Measurements from ENCODE around the gene MAPK1. TPM values are rescaled to one million over a fixed set of nuclear protein-coding genes. Genes with fewer than 3 reads are reported as not detected.
"Not testable (repeated sequence)": the region's sequence is repeated elsewhere in the genome, so short reads cannot be mapped to it uniquely, and the experiment has no call there.

The MAPK1 gene
- total and polyA plus RNA-seq, 5 donors, result 14.8 to 126 (median 123) TPM

DNA sequence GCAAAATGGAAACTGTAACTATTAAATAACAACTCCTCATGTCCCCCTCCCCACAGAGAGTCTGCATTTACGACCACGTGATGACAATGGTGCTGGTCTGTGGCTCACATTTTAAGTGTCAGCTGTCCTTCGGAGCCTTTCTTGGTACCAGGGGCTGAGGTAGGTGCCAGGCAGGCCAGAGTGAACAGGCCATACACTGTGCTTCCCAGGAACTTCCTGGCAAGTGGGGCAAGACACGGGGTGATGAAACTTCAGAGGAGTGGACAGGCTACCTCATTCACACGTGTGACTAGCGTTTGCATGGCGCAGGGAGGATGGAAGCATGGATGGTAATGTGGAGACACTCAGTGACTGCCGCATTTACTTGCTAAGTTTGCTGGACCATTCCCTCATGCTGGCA lies 121.5 kb downstream of the MAPK1 start:
- WGBS, result 80% methylated on average over 8 of the region's 8 CpGs

DNA sequence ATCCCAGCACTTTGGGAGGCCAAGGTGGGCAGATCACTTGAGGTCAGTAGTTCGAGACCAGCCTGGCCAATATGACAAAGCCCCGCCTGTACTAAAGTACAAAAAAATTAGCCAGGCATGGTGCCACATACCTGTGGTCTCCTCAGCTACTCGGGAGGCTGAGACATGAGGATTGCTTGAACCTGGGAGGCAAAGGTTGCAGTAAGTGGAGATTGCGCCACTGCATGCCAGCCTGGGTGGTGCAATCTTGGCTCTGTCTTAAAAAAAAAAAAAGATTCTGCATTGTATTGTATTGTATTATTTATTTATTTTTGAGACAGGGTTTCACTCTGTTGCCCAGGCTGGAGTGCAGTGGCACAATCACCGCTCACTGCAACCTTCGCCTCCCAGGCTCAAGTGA lies 122.5 kb downstream of the MAPK1 start:
- intact Hi-C loops (cut with DNase I); H3K9me3 ChIP-seq (ENCODE audit: control insufficient read depth, low read length); ATAC-seq; H3K27ac ChIP-seq (ENCODE audit: low read length); DNase-seq; H3K27me3 ChIP-seq (ENCODE audit: control insufficient read depth, insufficient read depth); H3K4me1 ChIP-seq (ENCODE audit: control insufficient read depth, insufficient read depth, low read length); H3K4me3 ChIP-seq (ENCODE audit: low read length): not testable (repeated sequence)
- 95% methylated on average over 6 of the region's 6 CpGs for WGBS

More for the DNA sequence above, 121.5 kb downstream of the MAPK1 start:
- no peak overlapping the region for H3K27ac ChIP-seq (ENCODE audit: low read length)
- intact Hi-C loops (cut with DNase I), result no loop called here
- no peak for DNase-seq
- no peaks in the 10 kb centered on the region for H3K4me1 ChIP-seq (ENCODE audit: control insufficient read depth, insufficient read depth, low read length)
- H3K27me3 ChIP-seq (ENCODE audit: control insufficient read depth, insufficient read depth), result no peaks in the 10 kb centered on the region
- ATAC-seq, result no peak
- H3K4me3 ChIP-seq (ENCODE audit: low read length), result no peak overlapping the region
- H3K9me3 ChIP-seq (ENCODE audit: control insufficient read depth, low read length), result no peaks in the 10 kb centered on the region

- intact Hi-C loops (cut with DNase I), result no loop called here
Observed at GRCh38 chr22:21741790-21742189, 125.7 kb downstream of the MAPK1 start.

GRCh38 chr22:21741059-21741458 lies 126.4 kb downstream of the MAPK1 start:
- WGBS, result 90% methylated on average over 10 of the region's 10 CpGs
- ATAC-seq, result no peak
- Histone ChIP-seq H3K27me3 (ENCODE audit: control insufficient read depth, insufficient read depth) (no peaks in the 10 kb centered on the region), H3K27ac (ENCODE audit: low read length) (no peak overlapping the region), H3K9me3 (ENCODE audit: control insufficient read depth, low read length) (no peaks in the 10 kb centered on the region), H3K4me3 (ENCODE audit: low read length) (no peak overlapping the region), H3K4me1 (ENCODE audit: control insufficient read depth, insufficient read depth, low read length) (no peaks in the 10 kb centered on the region)
- peak in 1 of 3 donors; percentile 29 for DNase-seq
- intact Hi-C loops (cut with DNase I), result no loop called here

More at GRCh38 chr22:21741790-21742189, 125.7 kb downstream of the MAPK1 start:
- Histone ChIP-seq H3K9me3 (ENCODE audit: control insufficient read depth, low read length) (no peaks in the 10 kb centered on the region), H3K27me3 (ENCODE audit: control insufficient read depth, insufficient read depth) (no peaks in the 10 kb centered on the region), H3K27ac (ENCODE audit: low read length) (no peak overlapping the region), H3K4me3 (ENCODE audit: low read length) (no peak overlapping the region), H3K4me1 (ENCODE audit: control insufficient read depth, insufficient read depth, low read length) (no peaks in the 10 kb centered on the region)
- ATAC-seq (no peak), DNase-seq (peak in 1 of 3 donors; percentile 17)
- WGBS, result 84% methylated on average over 6 of the region's 6 CpGs

DNA sequence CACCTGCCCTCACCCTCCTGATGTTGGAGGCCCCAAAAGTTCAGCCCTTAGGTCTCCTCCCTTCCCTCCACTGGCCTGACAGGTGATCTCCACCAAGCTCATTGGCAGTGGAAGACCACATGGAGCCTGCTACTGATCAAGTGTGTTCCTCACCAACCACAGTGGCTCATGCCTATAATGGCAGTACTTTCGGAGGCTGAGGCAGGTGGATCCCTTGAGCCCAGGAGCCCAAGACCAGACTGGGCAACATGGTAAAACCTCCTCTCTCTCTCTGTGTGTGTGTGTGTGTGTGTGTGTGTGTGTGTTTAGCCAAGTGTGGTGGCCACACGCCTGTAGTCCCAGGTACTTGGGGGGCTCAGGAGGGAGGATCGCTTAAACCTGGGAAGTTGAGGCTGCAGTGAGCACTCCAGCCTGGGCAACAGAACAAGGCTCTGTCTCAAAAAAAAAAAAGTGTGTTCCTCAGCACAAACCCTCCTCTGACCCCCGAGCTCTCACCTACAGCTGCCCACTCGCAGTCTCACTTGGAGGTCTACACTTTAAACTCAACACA lies 127.5 kb downstream of the MAPK1 start:
- Histone ChIP-seq H3K27ac (ENCODE audit: low read length) (no peak overlapping the region), H3K4me1 (ENCODE audit: control insufficient read depth, insufficient read depth, low read length) (no peaks in the 10 kb centered on the region), H3K4me3 (ENCODE audit: low read length) (no peak overlapping the region), H3K9me3 (ENCODE audit: control insufficient read depth, low read length) (no peaks in the 10 kb centered on the region), H3K27me3 (ENCODE audit: control insufficient read depth, insufficient read depth) (no peaks in the 10 kb centered on the region)
- 92% methylated on average over 5 of the region's 5 CpGs for WGBS
- ATAC-seq (no peak), DNase-seq (peak in 1 of 3 donors; percentile 14)
- intact Hi-C loops (cut with DNase I), result no loop called here

- DNase-seq (no peak), ATAC-seq (no peak)
- 59% methylated on average over 7 of the region's 7 CpGs for WGBS
- intact Hi-C loops (cut with DNase I), result no loop called here
- peaks cover 4% of the 10 kb centered on the region for H3K4me1 ChIP-seq (ENCODE audit: control insufficient read depth, insufficient read depth, low read length)
- H3K27ac ChIP-seq (ENCODE audit: low read length), result no peak overlapping the region
- H3K9me3 ChIP-seq (ENCODE audit: control insufficient read depth, low read length), result no peaks in the 10 kb centered on the region
- no peaks in the 10 kb centered on the region for H3K27me3 ChIP-seq (ENCODE audit: control insufficient read depth, insufficient read depth)
- H3K4me3 ChIP-seq (ENCODE audit: low read length), result no peak overlapping the region
Observed at GRCh38 chr22:21738966-21739365, 128.5 kb downstream of the MAPK1 start.

GRCh38 chr22:21738081-21738480 lies 129.4 kb downstream of the MAPK1 start:
- intact Hi-C loops (cut with DNase I), result no loop called here

DNA sequence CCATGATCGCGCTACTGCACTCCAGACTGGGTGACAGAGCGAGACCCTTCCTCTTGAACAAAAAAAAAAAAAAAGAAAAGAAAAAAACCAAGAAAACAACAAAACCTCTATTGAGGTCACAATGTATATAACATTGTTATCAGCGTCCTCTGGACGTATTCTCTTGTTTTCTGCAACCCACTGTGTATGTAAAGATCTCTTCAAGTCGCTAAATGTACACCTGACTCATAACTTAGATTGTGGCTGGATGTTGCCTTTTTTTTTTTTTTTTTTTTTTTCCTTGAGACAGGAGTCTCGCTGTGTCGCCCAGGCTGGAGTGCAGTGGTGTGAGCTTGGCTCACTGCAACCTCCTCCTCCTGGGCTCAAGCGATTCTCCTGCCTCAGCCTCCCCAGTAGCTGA lies 130.5 kb downstream of the MAPK1 start:
- ATAC-seq, result no peak
- Histone ChIP-seq H3K4me1 (ENCODE audit: control insufficient read depth, insufficient read depth, low read length) (peaks cover 4% of the 10 kb centered on the region), H3K27me3 (ENCODE audit: control insufficient read depth, insufficient read depth) (no peaks in the 10 kb centered on the region), H3K9me3 (ENCODE audit: control insufficient read depth, low read length) (no peaks in the 10 kb centered on the region), H3K27ac (ENCODE audit: low read length) (no peak overlapping the region), H3K4me3 (ENCODE audit: low read length) (no peak overlapping the region)
- DNase-seq, result peak in 1 of 3 donors; percentile 7
- intact Hi-C loops (cut with DNase I), result no loop called here
- WGBS, result 77% methylated on average over 9 of the region's 9 CpGs

More at GRCh38 chr22:21738081-21738480, 129.4 kb downstream of the MAPK1 start:
- Histone ChIP-seq H3K27me3 (ENCODE audit: control insufficient read depth, insufficient read depth) (no peaks in the 10 kb centered on the region), H3K9me3 (ENCODE audit: control insufficient read depth, low read length) (no peaks in the 10 kb centered on the region), H3K27ac (ENCODE audit: low read length) (no peak overlapping the region), H3K4me1 (ENCODE audit: control insufficient read depth, insufficient read depth, low read length) (peaks cover 4% of the 10 kb centered on the region), H3K4me3 (ENCODE audit: low read length) (no peak overlapping the region)
- 80% methylated on average over 8 of the region's 8 CpGs for WGBS
- ATAC-seq, result no peak
- DNase-seq, result peak in 1 of 3 donors; percentile 19

GRCh38 chr22:21736084-21736642 lies 131.3 kb downstream of the MAPK1 start:
- peaks cover 4% of the 10 kb centered on the region for H3K4me1 ChIP-seq (ENCODE audit: control insufficient read depth, insufficient read depth, low read length)
- peak in 1 of 2 donors; percentile 56 for ATAC-seq
- 5% methylated on average over 65 of the region's 65 CpGs for WGBS
- H3K4me3 ChIP-seq (ENCODE audit: low read length), result peak overlapping the region; percentile 41
- no peaks in the 10 kb centered on the region for H3K9me3 ChIP-seq (ENCODE audit: control insufficient read depth, low read length)
- intact Hi-C loops (cut with DNase I), result no loop called here
- H3K27ac ChIP-seq (ENCODE audit: low read length), result no peak overlapping the region
- H3K27me3 ChIP-seq (ENCODE audit: control insufficient read depth, insufficient read depth), result no peaks in the 10 kb centered on the region
- no peak for DNase-seq

DNA sequence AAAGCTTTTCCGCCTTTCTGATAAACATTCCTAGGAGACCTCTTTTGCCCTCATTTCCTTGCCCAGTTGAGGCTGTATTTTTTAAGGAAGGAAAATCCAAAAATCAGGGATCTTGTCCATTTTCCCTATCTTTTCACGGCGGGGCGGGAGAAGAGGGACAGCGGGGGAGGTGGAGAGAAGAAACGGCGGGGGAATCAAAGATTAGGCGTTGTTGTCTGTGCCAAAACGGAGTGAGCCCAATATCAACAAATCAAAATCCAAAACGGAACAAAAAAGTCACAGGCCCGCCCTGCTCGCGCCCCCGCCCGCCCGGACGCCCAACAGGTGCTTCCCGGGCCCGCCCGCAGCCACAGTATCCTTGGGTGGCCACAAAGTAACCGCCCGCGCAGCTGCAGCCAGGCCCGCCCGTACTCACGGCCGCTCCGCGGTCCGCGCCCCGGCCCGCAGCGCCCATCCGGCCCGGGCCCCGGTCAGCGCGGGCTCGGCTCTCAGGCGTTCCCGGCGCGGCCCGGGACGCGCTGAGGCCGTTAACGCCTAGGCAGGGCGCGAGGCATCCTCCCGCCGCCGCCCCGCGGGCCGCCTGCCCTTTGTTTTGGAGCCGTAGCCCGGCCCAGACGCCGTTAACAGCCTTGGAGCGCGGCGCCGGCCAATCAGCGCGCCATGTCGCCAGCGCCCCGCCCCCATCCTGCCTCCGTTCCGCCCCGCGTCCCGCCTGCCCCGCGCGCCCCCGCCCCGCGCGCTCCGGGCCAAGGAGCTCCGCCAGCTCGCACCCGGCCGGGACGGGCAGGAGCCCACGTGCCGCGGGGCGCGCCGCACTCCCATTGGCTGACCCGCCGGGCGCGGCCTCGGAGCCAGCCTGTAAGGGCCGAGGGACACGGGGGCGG lies 132.0 kb downstream of the MAPK1 start, which contains the start of gene YPEL1:
Gene YPEL1 (minus strand): TSS at position 595 of the 884 bp plus-strand sequence. CDS start 25,050 bp downstream, outside the sequence.
- intact Hi-C loops (cut with DNase I), result no loop called here
- peak; percentile 97 to 99 (median 99) for DNase-seq

More for the DNA sequence above, 132.0 kb downstream of the MAPK1 start, which contains the start of gene YPEL1:
- no peaks in the 10 kb centered on the region for H3K9me3 ChIP-seq (ENCODE audit: control insufficient read depth, low read length)
- WGBS, result under 1% methylated on average over 102 of the region's 102 CpGs
- peak within 1 kb of the TSS; percentile 94 for H3K4me3 ChIP-seq (ENCODE audit: low read length)
- peaks cover 4% of the 10 kb centered on the region for H3K4me1 ChIP-seq (ENCODE audit: control insufficient read depth, insufficient read depth, low read length)
- no peaks in the 10 kb centered on the region for H3K27me3 ChIP-seq (ENCODE audit: control insufficient read depth, insufficient read depth)
- peak; percentile 99 for ATAC-seq
- peak within 1 kb of the TSS; percentile 85 for H3K27ac ChIP-seq (ENCODE audit: low read length)

All from right cardiac atrium (tissue), 5 donors.